Transverse colon (tissue), 4 donors: Measurements from ENCODE around the gene ZDHHC21. TPM values are rescaled to one million over a fixed set of nuclear protein-coding genes. Genes with fewer than 3 reads are reported as not detected.

Experiments
- DNase-seq: peaks from one replicate; pipeline ENCODE4 v3.0.0-alpha.2; 2019
- H3K27ac ChIP-seq, 4 donors: fragments of 200-600 bp; sonication (generic); 2 replicates each; pipeline ENCODE4 v1.5.1; 2016 to 2018; ENCODE audit warnings: inconsistent platforms in 4 of 4
- H3K27me3 ChIP-seq: fragments of 200-600 bp; sonication (generic); 2 replicates; pipeline ENCODE4 v1.5.1; 2017; ENCODE audit warnings: inconsistent platforms
- H3K36me3 ChIP-seq, 4 donors: fragments of 200-600 bp; sonication (generic); 2 replicates each; pipeline ENCODE4 v1.5.1; 2017 to 2019; ENCODE audit warnings: inconsistent platforms in 4 of 4
- H3K4me1 ChIP-seq, 4 donors: fragments of 200-600 bp; sonication (generic); 2 replicates each; pipeline ENCODE4 v1.5.1; 2017 to 2020; ENCODE audit warnings: inconsistent platforms in 4 of 4
- H3K4me3 ChIP-seq, 4 donors: fragments of 200-600 bp; sonication (generic); 1 replicate in 1 of 4; 2 replicates in 3 of 4; pipeline versions ENCODE4 v1.5.1 to v1.6.1; 2017 to 2019; ENCODE audit warnings: inconsistent platforms in 4 of 4
- H3K9me3 ChIP-seq, 2 donors: fragments of 200-600 bp; sonication (generic); 2 replicates each; pipeline ENCODE4 v1.5.1; 2017 to 2019; ENCODE audit warnings: inconsistent platforms in 2 of 2
- EP300 ChIP-seq: sonication (generic); formaldehyde crosslinking; IDR thresholded peaks from one replicate; pipeline ENCODE4 v1.6.1; 2017; ENCODE audit warnings: antibody characterized with exemption, low read depth
- POLR2A ChIP-seq: fragments of 450-650 bp; IDR thresholded peaks from one replicate; pipeline ENCODE4 v1.6.1; 2016; ENCODE audit warnings: antibody characterized with exemption, mild to moderate bottlenecking, moderate library complexity
- POLR2AphosphoS5 ChIP-seq, 3 donors: sonication (generic); formaldehyde crosslinking; IDR thresholded peaks; one replicate each; pipeline ENCODE4 v1.6.1; 2016; ENCODE audit warnings: antibody characterized with exemption in 3 of 3
- WGBS, 2 donors: methylation state at CpG; one replicate each; pipeline ENCODE4 v1.1.5; 2018; ENCODE audit warnings: low coverage in 1 of 2; 5-methylcytosine and 5-hydroxymethylcytosine counted together
- in situ Hi-C, 4 donors: fragments of 200-750 bp; cut with MboI; loops; one replicate each; pipeline versions ENCODE4 v1.15.0 to v1.15.1; 2017; ENCODE audit warnings: low sequenced_read_pairs in 3 of 4, low pct_ligation_motif_present in 1 of 4, low pct_unique_long_range_greater_than_20kb in 1 of 4
- intact Hi-C: fragments of 100-400 bp; cut with DNase I; formaldehyde crosslinking; loops from one replicate; pipeline ENCODE4 v1.15.1; 2023; ENCODE audit warnings: low total_unique reads
- total RNA-seq, 4 donors: library from RNA; depleted of rRNA; stranded (reverse); fragments of >200 nt; gene quantifications; one replicate each; pipeline ENCODE4 v1.1.0, GENCODE V29; 2016
- TF ChIP-seq, protein P1 (sequence below), 5 experiments: fragments of 200-600 bp in 3 of 5; fragments of 450-650 bp in 2 of 5; sonication (generic) in 3 of 5; IDR thresholded peaks; 1 replicate in 2 of 5; 2 replicates in 3 of 5; pipeline ENCODE4 v1.5.1; 2016 to 2017; ENCODE audit warnings: antibody characterized with exemption in 5 of 5, inconsistent platforms in 3 of 5, mild to moderate bottlenecking in 2 of 5, moderate library complexity in 1 of 5

Gene ZDHHC21
- total RNA-seq, 4 donors from 2014 or later = 15.9 to 24.7 (median 21.4) TPM

DNA sequence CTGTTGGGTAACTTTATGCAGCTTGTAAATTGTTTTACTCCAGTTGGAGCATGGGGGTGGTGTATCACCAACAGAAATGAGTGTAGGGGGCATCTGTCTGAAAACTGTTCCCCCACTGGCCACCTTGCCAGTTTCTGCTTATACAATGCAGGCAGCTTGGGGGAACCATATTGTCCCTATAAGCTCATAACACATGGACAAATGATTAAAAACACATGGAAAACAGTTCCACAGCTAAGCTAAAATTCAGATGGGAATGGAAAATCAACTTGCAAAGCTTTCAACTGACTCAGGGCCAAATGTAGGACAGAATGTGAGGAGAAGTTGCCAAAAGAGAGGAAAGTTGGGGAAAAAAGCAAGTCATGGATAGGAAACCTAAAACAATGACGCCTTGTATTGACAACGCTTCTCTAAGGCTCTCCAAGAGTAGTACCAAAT lies 37.2 kb upstream of the ZDHHC21 start:
- no peak for TF ChIP-seq POLR2AphosphoS5 (IDR thresholded peaks at IDR 0.05)
- no peak for TF ChIP-seq EP300
- TF ChIP-seq, protein P1, sequence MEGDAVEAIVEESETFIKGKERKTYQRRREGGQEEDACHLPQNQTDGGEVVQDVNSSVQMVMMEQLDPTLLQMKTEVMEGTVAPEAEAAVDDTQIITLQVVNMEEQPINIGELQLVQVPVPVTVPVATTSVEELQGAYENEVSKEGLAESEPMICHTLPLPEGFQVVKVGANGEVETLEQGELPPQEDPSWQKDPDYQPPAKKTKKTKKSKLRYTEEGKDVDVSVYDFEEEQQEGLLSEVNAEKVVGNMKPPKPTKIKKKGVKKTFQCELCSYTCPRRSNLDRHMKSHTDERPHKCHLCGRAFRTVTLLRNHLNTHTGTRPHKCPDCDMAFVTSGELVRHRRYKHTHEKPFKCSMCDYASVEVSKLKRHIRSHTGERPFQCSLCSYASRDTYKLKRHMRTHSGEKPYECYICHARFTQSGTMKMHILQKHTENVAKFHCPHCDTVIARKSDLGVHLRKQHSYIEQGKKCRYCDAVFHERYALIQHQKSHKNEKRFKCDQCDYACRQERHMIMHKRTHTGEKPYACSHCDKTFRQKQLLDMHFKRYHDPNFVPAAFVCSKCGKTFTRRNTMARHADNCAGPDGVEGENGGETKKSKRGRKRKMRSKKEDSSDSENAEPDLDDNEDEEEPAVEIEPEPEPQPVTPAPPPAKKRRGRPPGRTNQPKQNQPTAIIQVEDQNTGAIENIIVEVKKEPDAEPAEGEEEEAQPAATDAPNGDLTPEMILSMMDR (IDR thresholded peaks at IDR 0.05) = no peak
- TF ChIP-seq POLR2A = no peak
- 70 to 92% methylated on average over 2 of the region's 2 CpGs for WGBS, 2 donors
- no peak overlapping the region for H3K27ac ChIP-seq
- H3K4me1 ChIP-seq = no peaks in the 10 kb centered on the region
- H3K4me3 ChIP-seq = no peak overlapping the region
- DNase-seq = no peak
- H3K9me3 ChIP-seq = no peaks in the 10 kb centered on the region
- in situ Hi-C loops = no loop called here
- intact Hi-C loops = no loop called here
- H3K27me3 ChIP-seq = no peaks in the 10 kb centered on the region
- H3K36me3 ChIP-seq = no peaks in the 10 kb centered on the region

DNA sequence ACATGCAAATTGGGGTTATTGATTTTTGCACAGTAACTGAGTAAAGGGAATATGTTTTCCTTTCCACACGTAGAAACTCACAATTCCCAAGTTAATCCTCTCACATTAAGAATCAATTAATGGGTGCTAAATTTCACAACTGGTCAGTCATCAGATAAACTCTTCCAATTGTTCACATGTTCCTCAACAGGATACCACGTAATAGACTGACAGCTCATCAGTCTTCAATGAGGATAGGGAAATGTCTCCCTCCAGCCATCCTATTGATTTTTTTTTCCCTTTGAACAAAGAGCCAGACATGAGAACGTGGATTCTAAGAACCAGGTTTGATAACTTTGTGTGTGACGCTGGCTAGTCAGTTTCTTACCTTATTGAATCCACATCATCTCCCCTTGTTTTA lies 30.1 kb upstream of the ZDHHC21 start:
- Histone ChIP-seq H3K4me3 (no peak overlapping the region), H3K36me3 (no peaks in the 10 kb centered on the region), H3K27me3 (peaks cover 7% of the 10 kb centered on the region), H3K9me3 (no peaks in the 10 kb centered on the region), H3K27ac (no peak overlapping the region), H3K4me1 (no peaks in the 10 kb centered on the region)
- in situ Hi-C loops (no loop called here), intact Hi-C loops (no loop called here)
- no peak for DNase-seq
- 67 to 73% methylated on average over 4 of the region's 4 CpGs for WGBS, 2 donors
- TF ChIP-seq, protein P1 (IDR thresholded peaks at IDR 0.05) = no peak
- TF ChIP-seq POLR2AphosphoS5 (IDR thresholded peaks at IDR 0.05) (no peak), POLR2A (no peak), EP300 (no peak)

DNA sequence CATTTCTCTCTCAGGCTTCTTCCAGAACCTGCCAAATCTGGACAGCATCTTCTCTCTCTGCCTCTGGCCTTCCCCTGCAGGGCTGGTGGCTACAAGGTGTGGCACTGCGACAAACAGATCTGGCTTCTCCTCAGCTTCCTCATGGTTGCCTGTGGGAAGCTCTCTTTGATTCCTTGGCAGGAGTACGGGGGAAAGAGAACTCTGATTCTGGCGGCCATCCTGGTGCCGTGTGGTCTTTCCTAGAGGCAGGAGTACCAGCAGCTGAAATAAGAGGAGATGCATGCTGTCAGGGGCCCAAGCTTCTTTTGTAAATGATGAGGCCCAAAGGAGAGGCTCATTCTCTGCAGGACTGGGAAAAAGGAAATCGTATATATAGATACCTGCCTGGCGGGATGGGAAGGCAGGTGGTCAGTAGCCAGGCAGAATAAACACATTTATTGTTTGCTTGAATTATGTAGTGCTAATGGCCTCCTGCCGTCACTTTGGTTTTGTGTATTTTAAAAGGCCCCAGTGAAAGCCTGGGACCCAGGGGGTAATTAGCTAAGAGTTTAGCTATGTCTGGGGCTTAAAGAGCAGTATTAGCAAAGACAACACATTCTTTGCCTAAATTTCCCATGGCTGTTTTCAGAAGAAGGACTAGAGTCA lies 29.3 kb upstream of the ZDHHC21 start, which contains the start of gene CER1:
TSS of gene CER1 (minus strand) at position 343 of the 645 bp plus-strand sequence. CDS start at position 282, 61 bp downstream.
- Histone ChIP-seq H3K27ac (no peak within 1 kb of the TSS), H3K9me3 (no peaks in the 10 kb centered on the region), H3K27me3 (peaks cover 7% of the 10 kb centered on the region), H3K36me3 (no peaks in the 10 kb centered on the region), H3K4me3 (no peak within 1 kb of the TSS), H3K4me1 (no peaks in the 10 kb centered on the region)
- TF ChIP-seq EP300 = no peak
- TF ChIP-seq, protein P1 (IDR thresholded peaks at IDR 0.05) = no peak
- no peak for TF ChIP-seq POLR2AphosphoS5 (IDR thresholded peaks at IDR 0.05)
- TF ChIP-seq POLR2A = no peak
- intact Hi-C loops (no loop called here), in situ Hi-C loops (no loop called here)
- DNase-seq = no peak
- WGBS, 2 donors = 70 to 80% methylated on average over 1 to 7 of the region's 7 CpGs

DNA sequence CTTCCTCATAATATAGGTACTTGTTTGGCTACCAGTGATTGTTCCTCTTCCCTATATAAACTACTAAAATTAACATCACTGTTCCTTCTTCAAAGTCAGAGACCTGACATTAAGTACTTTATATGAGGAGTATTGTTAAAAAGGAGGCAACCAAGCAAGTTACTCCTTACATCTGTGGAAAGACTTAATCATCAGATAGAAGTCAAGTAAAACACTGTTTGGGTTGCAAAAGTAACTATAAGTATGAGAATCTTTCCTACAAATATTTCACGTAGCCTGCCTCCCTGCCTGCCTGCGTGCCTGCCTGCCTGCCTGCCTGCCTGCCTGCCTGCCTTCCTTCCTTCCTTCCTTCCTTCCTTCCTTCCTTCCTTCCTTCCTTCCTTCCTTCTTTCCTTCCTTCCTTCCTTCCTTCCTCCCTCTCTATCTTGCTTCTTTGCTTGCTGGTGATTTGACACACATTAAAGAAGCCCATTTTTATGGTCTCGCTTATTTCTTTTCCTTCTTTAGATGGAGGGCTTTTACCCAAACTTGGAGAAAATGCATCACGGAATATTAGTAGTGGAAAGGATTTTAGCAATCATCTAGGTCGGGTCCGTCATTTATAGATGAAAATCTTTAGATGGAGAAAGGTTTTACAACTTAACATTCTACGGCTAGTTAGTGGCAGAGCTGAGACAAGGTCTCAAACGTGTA lies 26.1 kb upstream of the ZDHHC21 start:
- H3K27me3 ChIP-seq = peaks cover 7% of the 10 kb centered on the region
- no peak overlapping the region for H3K4me3 ChIP-seq
- DNase-seq = no peak
- in situ Hi-C loops (no loop called here), intact Hi-C loops (no loop called here)
- H3K36me3 ChIP-seq = no peaks in the 10 kb centered on the region
- TF ChIP-seq EP300 (no peak), POLR2AphosphoS5 (IDR thresholded peaks at IDR 0.05) (no peak), POLR2A (no peak)
- TF ChIP-seq, protein P1 (IDR thresholded peaks at IDR 0.05) = no peak
- H3K4me1 ChIP-seq = no peaks in the 10 kb centered on the region
- H3K9me3 ChIP-seq = no peaks in the 10 kb centered on the region
- 73 to 83% methylated on average over 6 to 8 of the region's 8 CpGs for WGBS, 2 donors
- H3K27ac ChIP-seq = no peak overlapping the region
